Panc1 (cell line): ENCODE data around the gene WIZ.

Source experiments
- CTCF ChIP-seq: fragments of 450-650 bp; IDR thresholded peaks from 2 replicates; pipeline ENCODE4 v1.5.1; 2017; ENCODE audit warnings: mild to moderate bottlenecking
- POLR2AphosphoS5 ChIP-seq: IDR thresholded peaks from 2 replicates; pipeline ENCODE4 v1.6.1; 2012; ENCODE audit warnings: mild to moderate bottlenecking, low read depth, low read length, moderate library complexity
- REST ChIP-seq, 2 experiments: IDR thresholded peaks; 2 replicates each; pipeline ENCODE4 v1.6.1; 2011 to 2012; ENCODE audit warnings: low read depth in 2 of 2, control low read depth in 1 of 2, low read length in 1 of 2, mild to moderate bottlenecking in 1 of 2, moderate library complexity in 1 of 2; ENCODE audit not compliant: insufficient read depth in 1 of 2
- SIN3A ChIP-seq: IDR thresholded peaks from 2 replicates; pipeline ENCODE4 v1.6.1; 2012; ENCODE audit warnings: low read depth, mild to moderate bottlenecking, low read length, moderate library complexity, borderline replicate concordance; ENCODE audit not compliant: insufficient read depth
- TCF7L2 ChIP-seq: IDR thresholded peaks from 2 replicates; pipeline ENCODE4 v1.6.1; 2011; ENCODE audit warnings: mild to moderate bottlenecking, low read depth, low read length, inconsistent platforms

- TF ChIP-seq POLR2AphosphoS5 (no peak), CTCF (no peak), REST (IDR thresholded peaks at IDR 0.05; ENCODE audit: insufficient read depth in 1 of 2, low read depth in 2 of 2, low read length in 1 of 2) (no peak), TCF7L2 (no peak), SIN3A (no peak)
Measured at GRCh38 chr19:15438124-15438496, 11.6 kb downstream of the WIZ start.
